ENCODE results near the gene SLC30A9. TPM values are rescaled to one million over a fixed set of nuclear protein-coding genes. Genes with fewer than 3 reads are reported as not detected.

Gene SLC30A9
- total and polyA plus RNA-seq, 2 experiments from 2014 or later = 67.3 to 74.6 TPM

DNA sequence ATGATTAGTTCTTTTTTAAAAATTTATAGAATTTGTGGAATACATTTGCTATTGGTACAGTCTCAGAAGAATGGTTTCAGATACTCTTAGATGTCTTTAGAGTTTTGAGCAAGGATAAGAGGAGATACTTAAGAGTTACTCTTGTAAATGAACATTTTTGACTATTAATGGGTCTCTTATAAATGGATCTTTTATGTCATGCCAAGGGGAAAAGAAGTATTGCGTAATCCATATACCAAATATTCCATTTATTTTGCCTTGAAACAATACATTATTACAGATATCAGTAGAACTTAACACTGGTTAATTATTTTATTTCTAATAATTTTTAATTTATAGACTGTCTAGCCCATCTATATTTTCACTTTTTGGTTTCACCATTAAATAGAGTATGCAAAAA lies 25.9 kb upstream of the SLC30A9 start (continued):
- TF ChIP-seq STAT1 (IDR thresholded peaks at IDR 0.05; ENCODE audit: unreplicated experiment) (no peak), ZNF114 (CRISPR knock-in tag; IDR thresholded peaks at IDR 0.05) (no peak), CREB1 (CRISPR knock-in tag; IDR thresholded peaks at IDR 0.05; ENCODE audit: low read depth) (no peak), EZH2phosphoT487 (IDR thresholded peaks at IDR 0.05; ENCODE audit: unreplicated experiment) (no peak), JUNB (IDR thresholded peaks at IDR 0.05; ENCODE audit: unreplicated experiment) (no peak)
- TF ChIP-seq, protein P1, sequence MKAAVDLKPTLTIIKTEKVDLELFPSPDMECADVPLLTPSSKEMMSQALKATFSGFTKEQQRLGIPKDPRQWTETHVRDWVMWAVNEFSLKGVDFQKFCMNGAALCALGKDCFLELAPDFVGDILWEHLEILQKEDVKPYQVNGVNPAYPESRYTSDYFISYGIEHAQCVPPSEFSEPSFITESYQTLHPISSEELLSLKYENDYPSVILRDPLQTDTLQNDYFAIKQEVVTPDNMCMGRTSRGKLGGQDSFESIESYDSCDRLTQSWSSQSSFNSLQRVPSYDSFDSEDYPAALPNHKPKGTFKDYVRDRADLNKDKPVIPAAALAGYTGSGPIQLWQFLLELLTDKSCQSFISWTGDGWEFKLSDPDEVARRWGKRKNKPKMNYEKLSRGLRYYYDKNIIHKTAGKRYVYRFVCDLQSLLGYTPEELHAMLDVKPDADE (IDR thresholded peaks at IDR 0.05) = no peak

DNA sequence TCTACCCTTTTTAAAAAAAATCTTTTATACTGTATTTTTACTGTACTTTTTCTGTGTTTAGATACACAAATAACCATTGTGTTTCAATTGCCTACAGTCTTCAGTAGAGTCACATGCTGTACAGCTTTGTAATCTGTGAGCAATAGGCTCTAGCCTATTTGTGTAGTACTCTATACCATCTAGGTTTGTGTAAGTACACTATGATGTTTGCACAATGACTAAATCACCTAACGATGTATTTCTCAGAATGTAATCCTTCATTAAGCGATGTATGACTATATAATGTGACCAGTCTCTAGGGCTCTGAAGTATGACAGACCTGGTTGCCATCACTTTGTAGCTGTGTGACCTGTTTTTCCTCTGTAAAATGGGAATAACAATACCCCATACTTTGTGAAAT lies 22.9 kb upstream of the SLC30A9 start:
- Histone ChIP-seq H4K20me1 (replicated peaks; ENCODE audit: insufficient read depth) (no peaks in the 10 kb centered on the region), H3K27me3 (ENCODE audit: insufficient read depth) (no peaks in the 10 kb centered on the region), H3K4me3 (no peak overlapping the region), H3K9me2 (ENCODE audit: insufficient read depth) (no peaks in the 10 kb centered on the region), H3K4me2 (no peak overlapping the region), H3F3A (replicated peaks; ENCODE audit: low read depth) (no peaks in the 10 kb centered on the region), H2AFZ (no peak overlapping the region), H3K27ac (ENCODE audit: low read depth) (no peak overlapping the region), H3K4me1 (ENCODE audit: insufficient read depth) (no peaks in the 10 kb centered on the region), H3K36me3 (ENCODE audit: insufficient read depth) (0 out of 2 replicates have a peak, but pooled peaks cover 8% of the 10 kb centered on the region), H3K79me2 (replicated peaks; ENCODE audit: insufficient read depth) (no peaks in the 10 kb centered on the region)
- Mint-ChIP-seq H3K4me3 (no peak overlapping the region), H3K9me3 (peaks cover 25% of the 10 kb centered on the region), H3K27ac (no peak overlapping the region), H3K4me1 (no peaks in the 10 kb centered on the region), H3K27me3 (ENCODE audit: insufficient read depth, low read depth, poor library complexity) (peaks cover 9% of the 10 kb centered on the region), H3K36me3 (ENCODE audit: low read depth) (peaks cover 18% of the 10 kb centered on the region)
- ATAC-seq = no peak
- no peak for DNase-seq (ENCODE audit: low spot score)
- TF ChIP-seq, protein P2, sequence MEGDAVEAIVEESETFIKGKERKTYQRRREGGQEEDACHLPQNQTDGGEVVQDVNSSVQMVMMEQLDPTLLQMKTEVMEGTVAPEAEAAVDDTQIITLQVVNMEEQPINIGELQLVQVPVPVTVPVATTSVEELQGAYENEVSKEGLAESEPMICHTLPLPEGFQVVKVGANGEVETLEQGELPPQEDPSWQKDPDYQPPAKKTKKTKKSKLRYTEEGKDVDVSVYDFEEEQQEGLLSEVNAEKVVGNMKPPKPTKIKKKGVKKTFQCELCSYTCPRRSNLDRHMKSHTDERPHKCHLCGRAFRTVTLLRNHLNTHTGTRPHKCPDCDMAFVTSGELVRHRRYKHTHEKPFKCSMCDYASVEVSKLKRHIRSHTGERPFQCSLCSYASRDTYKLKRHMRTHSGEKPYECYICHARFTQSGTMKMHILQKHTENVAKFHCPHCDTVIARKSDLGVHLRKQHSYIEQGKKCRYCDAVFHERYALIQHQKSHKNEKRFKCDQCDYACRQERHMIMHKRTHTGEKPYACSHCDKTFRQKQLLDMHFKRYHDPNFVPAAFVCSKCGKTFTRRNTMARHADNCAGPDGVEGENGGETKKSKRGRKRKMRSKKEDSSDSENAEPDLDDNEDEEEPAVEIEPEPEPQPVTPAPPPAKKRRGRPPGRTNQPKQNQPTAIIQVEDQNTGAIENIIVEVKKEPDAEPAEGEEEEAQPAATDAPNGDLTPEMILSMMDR (conservative IDR thresholded peaks at IDR 0.05; ENCODE audit: low read depth in 2 of 2) = no peak
- TF ChIP-seq JUNB (IDR thresholded peaks at IDR 0.05; ENCODE audit: unreplicated experiment) (no peak), EZH2phosphoT487 (IDR thresholded peaks at IDR 0.05; ENCODE audit: unreplicated experiment) (no peak), NANOG (IDR thresholded peaks at IDR 0.05; ENCODE audit: borderline replicate concordance) (no peak), STAT1 (IDR thresholded peaks at IDR 0.05; ENCODE audit: unreplicated experiment) (no peak), ZNF114 (CRISPR knock-in tag; IDR thresholded peaks at IDR 0.05) (no peak), CREB1 (CRISPR knock-in tag; IDR thresholded peaks at IDR 0.05; ENCODE audit: low read depth) (no peak), ZNF331 (CRISPR knock-in tag; IDR thresholded peaks at IDR 0.05; ENCODE audit: low read depth) (no peak), EZH2 (IDR thresholded peaks at IDR 0.05; ENCODE audit: low read depth, unreplicated experiment) (no peak)
- TF ChIP-seq, protein P3, sequence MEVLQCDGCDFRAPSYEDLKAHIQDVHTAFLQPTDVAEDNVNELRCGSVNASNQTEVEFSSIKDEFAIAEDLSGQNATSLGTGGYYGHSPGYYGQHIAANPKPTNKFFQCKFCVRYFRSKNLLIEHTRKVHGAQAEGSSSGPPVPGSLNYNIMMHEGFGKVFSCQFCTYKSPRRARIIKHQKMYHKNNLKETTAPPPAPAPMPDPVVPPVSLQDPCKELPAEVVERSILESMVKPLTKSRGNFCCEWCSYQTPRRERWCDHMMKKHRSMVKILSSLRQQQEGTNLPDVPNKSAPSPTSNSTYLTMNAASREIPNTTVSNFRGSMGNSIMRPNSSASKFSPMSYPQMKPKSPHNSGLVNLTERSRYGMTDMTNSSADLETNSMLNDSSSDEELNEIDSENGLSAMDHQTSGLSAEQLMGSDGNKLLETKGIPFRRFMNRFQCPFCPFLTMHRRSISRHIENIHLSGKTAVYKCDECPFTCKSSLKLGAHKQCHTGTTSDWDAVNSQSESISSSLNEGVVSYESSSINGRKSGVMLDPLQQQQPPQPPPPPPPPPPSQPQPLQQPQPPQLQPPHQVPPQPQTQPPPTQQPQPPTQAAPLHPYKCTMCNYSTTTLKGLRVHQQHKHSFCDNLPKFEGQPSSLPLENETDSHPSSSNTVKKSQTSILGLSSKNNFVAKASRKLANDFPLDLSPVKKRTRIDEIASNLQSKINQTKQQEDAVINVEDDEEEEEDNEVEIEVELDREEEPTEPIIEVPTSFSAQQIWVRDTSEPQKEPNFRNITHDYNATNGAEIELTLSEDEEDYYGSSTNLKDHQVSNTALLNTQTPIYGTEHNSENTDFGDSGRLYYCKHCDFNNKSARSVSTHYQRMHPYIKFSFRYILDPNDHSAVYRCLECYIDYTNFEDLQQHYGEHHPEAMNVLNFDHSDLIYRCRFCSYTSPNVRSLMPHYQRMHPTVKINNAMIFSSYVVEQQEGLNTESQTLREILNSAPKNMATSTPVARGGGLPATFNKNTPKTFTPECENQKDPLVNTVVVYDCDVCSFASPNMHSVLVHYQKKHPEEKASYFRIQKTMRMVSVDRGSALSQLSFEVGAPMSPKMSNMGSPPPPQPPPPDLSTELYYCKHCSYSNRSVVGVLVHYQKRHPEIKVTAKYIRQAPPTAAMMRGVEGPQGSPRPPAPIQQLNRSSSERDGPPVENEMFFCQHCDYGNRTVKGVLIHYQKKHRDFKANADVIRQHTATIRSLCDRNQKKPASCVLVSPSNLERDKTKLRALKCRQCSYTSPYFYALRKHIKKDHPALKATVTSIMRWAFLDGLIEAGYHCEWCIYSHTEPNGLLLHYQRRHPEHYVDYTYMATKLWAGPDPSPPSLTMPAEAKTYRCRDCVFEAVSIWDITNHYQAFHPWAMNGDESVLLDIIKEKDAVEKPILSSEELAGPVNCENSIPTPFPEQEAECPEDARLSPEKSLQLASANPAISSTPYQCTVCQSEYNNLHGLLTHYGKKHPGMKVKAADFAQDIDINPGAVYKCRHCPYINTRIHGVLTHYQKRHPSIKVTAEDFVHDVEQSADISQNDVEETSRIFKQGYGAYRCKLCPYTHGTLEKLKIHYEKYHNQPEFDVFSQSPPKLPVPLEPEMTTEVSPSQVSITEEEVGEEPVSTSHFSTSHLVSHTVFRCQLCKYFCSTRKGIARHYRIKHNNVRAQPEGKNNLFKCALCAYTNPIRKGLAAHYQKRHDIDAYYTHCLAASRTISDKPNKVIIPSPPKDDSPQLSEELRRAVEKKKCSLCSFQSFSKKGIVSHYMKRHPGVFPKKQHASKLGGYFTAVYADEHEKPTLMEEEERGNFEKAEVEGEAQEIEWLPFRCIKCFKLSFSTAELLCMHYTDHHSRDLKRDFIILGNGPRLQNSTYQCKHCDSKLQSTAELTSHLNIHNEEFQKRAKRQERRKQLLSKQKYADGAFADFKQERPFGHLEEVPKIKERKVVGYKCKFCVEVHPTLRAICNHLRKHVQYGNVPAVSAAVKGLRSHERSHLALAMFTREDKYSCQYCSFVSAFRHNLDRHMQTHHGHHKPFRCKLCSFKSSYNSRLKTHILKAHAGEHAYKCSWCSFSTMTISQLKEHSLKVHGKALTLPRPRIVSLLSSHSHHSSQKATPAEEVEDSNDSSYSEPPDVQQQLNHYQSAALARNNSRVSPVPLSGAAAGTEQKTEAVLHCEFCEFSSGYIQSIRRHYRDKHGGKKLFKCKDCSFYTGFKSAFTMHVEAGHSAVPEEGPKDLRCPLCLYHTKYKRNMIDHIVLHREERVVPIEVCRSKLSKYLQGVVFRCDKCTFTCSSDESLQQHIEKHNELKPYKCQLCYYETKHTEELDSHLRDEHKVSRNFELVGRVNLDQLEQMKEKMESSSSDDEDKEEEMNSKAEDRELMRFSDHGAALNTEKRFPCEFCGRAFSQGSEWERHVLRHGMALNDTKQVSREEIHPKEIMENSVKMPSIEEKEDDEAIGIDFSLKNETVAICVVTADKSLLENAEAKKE (CRISPR knock-in tag; IDR thresholded peaks at IDR 0.05) = no peak
- TF ChIP-seq, protein P1 (IDR thresholded peaks at IDR 0.05) = no peak

Measured in GM23338 (cell line).